Measurements from ENCODE around the gene CYP2S1.

The CYP2S1 gene

DNA sequence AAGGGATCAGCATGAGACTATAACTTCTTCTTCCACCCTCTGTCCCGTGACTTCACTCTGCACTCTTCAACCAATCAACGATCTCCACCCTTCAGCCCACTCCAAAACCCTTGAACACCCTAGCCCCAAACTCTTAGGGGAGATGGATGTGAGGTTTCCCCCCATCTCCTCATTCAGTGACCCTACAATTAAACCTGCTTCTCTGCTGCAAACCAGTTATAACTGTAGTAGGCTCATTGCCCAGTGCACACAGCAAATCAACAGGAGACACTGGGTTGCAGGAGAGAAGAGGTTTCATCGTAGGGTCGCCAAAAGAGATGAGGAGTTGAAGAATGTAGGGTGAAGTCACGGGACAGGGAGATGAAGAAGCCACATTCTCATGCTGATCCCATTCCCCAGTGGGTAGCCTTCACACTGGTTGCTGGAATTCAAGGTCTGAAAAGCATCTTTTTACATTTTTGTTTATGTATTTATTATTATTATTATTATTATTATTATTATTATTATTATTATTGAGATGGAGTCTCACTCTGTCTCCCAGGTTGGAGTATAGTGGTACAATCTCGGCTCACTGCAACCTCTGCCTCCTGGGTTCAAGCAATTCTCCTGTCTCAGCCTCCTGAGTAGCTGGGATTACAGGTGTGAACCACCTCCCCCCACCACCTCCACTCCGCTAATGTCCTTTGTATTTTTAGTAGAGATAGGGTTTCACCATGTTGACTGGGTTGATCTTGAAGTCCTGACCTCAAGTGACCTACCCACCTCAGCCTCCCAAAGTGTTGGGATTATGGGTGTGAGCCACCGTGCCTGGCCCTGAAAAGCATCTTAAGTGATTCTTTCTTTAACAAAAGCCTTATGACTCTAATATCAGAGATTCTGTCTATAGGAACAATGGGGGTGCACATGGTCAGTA lies 5.8 kb upstream of the CYP2S1 start:
- no peak overlapping the region for H3K4me3 ChIP-seq (ENCODE audit: low read length)
- TF ChIP-seq, protein P1, sequence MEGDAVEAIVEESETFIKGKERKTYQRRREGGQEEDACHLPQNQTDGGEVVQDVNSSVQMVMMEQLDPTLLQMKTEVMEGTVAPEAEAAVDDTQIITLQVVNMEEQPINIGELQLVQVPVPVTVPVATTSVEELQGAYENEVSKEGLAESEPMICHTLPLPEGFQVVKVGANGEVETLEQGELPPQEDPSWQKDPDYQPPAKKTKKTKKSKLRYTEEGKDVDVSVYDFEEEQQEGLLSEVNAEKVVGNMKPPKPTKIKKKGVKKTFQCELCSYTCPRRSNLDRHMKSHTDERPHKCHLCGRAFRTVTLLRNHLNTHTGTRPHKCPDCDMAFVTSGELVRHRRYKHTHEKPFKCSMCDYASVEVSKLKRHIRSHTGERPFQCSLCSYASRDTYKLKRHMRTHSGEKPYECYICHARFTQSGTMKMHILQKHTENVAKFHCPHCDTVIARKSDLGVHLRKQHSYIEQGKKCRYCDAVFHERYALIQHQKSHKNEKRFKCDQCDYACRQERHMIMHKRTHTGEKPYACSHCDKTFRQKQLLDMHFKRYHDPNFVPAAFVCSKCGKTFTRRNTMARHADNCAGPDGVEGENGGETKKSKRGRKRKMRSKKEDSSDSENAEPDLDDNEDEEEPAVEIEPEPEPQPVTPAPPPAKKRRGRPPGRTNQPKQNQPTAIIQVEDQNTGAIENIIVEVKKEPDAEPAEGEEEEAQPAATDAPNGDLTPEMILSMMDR (IDR thresholded peaks at IDR 0.05; ENCODE audit: insufficient read depth, low read depth, low read length, missing control alignments), result no peak
- no peak for DNase-seq (ENCODE audit: low read depth)

DNA sequence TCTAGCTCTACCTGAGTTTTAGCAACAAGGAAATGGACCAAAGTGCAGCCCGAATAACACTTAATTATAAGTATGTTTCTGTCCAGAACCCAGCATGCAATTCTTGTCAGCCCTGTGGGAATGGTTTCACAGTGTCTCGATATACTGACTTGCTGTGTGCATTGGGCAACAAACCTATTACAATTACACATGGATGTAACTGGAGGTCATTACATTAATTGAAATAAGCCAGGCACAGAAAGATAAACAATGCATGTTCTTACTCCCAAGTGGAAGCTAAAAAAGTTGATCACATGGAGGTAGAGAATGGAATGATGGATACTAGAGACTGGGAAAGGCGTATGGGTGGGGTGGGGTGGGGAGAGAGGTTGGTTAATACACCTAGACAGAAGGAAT lies 5.1 kb upstream of the CYP2S1 start:
- TF ChIP-seq, protein P1 (IDR thresholded peaks at IDR 0.05; ENCODE audit: insufficient read depth, low read depth, low read length, missing control alignments), result no peak
- DNase-seq (ENCODE audit: low read depth), result no peak
- H3K4me3 ChIP-seq (ENCODE audit: low read length), result no peak overlapping the region

DNA sequence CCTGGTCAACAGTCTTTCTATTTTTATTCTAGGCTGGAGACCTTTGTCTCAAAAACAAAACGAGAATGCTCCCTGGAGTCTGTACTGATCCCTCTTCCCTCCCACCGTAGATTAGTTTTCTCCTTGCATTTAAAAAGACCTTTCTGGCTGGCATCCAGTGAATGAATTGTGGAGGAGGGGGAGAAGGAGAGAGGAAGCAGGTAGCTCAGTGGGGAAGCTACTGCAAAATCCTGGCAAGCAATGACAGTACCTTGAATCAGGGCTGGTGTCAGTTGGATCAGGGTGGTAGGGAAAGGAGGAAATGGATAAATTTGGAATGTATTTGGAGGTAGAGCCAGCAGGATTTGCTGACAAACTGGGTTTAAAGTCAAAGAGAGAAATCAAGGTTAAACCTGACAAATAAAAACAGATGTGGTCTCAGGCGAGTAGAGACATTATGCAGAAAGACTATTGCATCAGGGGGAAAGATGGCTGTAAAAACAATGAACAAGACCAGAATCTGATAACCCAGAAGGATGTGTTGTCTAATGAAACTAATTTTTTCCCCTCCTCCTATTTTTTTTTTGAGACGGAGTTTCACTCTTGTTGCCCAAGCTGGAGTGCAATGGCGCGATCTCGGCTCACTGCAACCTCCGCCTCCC lies 3.5 kb upstream of the CYP2S1 start:
- TF ChIP-seq, protein P1 (IDR thresholded peaks at IDR 0.05; ENCODE audit: insufficient read depth, low read depth, low read length, missing control alignments), result no peak
- DNase-seq (ENCODE audit: low read depth), result no peak
- no peak overlapping the region for H3K4me3 ChIP-seq (ENCODE audit: low read length)

DNA sequence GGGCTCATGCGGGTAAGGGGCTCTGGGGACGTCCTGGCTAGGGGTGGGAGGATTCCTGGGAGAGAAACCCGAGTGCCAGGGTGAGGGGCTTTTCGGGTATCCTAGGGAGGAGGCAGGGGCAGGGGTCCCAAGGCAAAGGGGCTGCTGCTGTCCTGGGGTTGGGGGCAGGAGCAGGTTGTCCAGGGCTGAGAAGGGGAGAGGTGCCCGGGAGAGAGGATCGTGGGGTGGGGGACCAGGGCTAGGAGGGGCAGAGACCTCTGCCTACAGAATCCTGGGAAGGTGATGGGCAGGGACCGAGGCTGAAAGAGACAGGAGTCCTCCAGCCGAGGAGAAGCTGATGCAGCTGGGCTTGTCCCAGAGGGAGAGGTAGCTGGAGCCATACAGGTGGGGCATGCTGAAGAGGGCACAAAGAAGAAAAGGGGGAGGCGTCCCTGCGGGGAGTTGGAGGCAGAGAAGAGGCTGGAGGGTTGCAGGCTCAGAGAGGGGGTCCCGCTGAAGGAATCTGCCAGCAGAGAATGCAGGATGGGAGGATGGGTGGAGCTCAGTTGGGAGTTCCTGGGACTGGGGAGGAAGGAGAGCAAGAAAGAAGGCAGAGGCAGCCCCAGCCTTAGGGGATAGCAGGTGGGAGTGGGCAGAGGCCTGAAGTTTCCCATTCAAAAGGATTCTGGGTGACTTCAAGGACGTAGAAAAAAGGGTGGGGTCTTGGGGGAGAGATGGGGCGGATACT lies 574 bp downstream of the CYP2S1 start:
- H3K4me3 ChIP-seq (ENCODE audit: low read length), result peak overlapping the region; percentile 83
- DNase-seq (ENCODE audit: low read depth), result no peak
- TF ChIP-seq, protein P1 (IDR thresholded peaks at IDR 0.05; ENCODE audit: insufficient read depth, low read depth, low read length, missing control alignments), result no peak

DNA sequence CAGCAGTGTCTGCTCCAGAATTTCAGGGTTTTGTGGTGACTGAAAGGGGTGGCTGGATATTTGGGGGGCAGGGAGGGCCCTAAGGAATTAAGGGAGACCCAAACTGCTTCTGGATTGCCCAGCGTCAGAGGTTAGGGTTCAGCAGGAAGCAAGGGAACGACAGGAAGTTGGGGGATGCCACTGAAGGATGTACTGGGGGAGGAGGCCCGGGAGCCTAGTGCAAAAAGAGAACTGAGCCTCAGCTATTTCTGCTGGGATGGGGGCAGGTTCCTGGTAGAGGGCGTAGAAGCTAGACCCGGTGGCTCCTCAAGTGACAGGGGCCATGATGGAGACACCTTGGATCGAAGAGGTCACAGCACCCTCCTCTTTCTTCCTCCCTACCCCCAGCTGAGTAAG lies 1.1 kb downstream of the CYP2S1 start:
- H3K4me3 ChIP-seq (ENCODE audit: low read length), result peak overlapping the region; percentile 83
- no peak for DNase-seq (ENCODE audit: low read depth)
- TF ChIP-seq, protein P1 (IDR thresholded peaks at IDR 0.05; ENCODE audit: insufficient read depth, low read depth, low read length, missing control alignments), result no peak

DNA sequence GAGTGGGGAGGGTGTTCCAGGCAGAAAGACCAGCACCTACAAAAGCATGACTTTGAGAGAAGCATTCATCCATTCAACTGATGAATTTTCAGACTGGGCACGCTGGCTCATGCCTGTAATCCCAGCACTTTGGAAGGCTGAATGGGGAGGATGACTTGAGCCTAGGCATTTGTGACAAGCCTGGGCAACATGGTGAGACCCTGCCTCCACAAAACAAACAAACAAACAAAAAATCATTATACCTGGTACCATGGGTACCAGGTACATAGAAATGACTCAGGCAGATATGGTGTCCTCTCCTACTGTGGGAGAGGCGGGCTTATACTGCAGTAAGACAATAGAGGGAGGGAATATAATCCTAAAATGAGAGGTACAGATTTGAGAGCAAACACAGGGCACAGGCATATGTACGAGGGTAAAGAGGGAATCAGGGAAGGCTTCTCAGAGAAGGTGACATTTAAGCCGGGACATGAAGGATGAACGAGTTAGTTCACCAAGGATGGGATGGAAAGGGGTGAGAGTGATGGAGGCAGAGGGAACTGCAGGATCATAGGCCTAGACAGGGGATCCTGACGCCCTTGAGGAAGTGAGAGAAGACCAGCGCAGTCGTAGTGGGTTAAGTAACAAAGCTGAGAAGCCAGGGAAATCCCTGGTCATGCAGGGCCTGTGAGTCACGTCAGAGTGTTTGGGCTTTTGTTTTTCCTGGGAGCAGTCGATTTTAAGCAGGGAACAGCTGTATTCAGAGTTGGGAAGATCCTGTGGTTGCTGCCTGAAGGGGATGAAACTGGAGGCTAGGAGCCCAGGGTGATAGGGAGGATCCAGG lies 2.9 kb downstream of the CYP2S1 start:
- TF ChIP-seq, protein P1 (IDR thresholded peaks at IDR 0.05; ENCODE audit: insufficient read depth, low read depth, low read length, missing control alignments), result no peak
- H3K4me3 ChIP-seq (ENCODE audit: low read length), result peak overlapping the region; percentile 14
- DNase-seq (ENCODE audit: low read depth), result peak; percentile 95
